ENCODE measurements around the gene PMS1. TPM values are rescaled to one million over a fixed set of nuclear protein-coding genes. Genes with fewer than 3 reads are reported as not detected.

The PMS1 gene
- total and polyA plus RNA-seq, 9 of the 15 experiments (the other 6 are each of a cell fraction or from before 2014, with no cell fraction given): 14.5 to 29.8 (median 24.7) TPM

DNA sequence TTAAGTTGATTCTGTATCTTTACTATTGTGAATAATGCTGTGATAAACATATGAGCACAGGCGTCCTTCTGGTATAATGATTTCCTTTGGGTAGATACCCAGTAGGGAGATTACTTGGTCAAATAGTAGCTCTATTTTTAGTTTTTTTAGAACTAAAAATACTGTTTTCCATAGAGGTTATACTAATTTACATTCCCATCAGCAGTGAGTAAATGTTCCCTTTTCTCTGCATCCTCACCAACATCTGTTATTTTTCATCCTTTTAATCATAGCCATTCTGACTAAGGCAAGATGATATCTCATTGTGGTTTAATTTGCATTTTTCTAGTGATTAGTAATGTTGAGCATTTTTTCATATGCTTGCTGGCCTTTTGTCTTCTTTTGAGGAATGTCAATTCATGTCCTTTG is 35.1 kb downstream of the PMS1 start:
- Histone ChIP-seq H3K27ac (ENCODE audit: extremely low read depth, low read depth, low read length) (no peak overlapping the region), H3K4me3 (no peak overlapping the region), H3K9me1 (ENCODE audit: control insufficient read depth, insufficient read depth, low read length) (no peaks in the 10 kb centered on the region), H3K4me1 (replicated peaks in 1 of 2; ENCODE audit: control insufficient read depth in 2 of 2, insufficient read depth in 2 of 2, low read length in 2 of 2) (no peaks in the 10 kb centered on the region), H2AFZ (ENCODE audit: low read depth, low read length) (no peak overlapping the region), H3K79me2 (ENCODE audit: control insufficient read depth, insufficient read depth, low read length) (no peaks in the 10 kb centered on the region), H4K20me1 (replicated peaks; ENCODE audit: control insufficient read depth, insufficient read depth, low read length) (no peaks in the 10 kb centered on the region), H3K27me3 (ENCODE audit: control insufficient read depth in 2 of 2, insufficient read depth in 2 of 2, low read length in 2 of 2) (no peaks in the 10 kb centered on the region), H3K9me3 (replicated peaks; ENCODE audit: control insufficient read depth, insufficient read depth, low read depth, low read length) (no peaks in the 10 kb centered on the region), H3K9ac (ENCODE audit: insufficient read depth in 1 of 2, low read depth in 2 of 2, low read length in 2 of 2) (no peak overlapping the region), H3K4me2 (ENCODE audit: insufficient read depth, low read length) (no peak overlapping the region), H3K36me3 (ENCODE audit: control insufficient read depth, insufficient read depth, low read length) (peaks cover 32% of the 10 kb centered on the region; the same call in 1 of the 3 replicates)
- ChIA-PET CTCF (ENCODE audit: low intra/inter-chr PET ratio) (no interaction called here), POLR2A (no interaction called here)
- FAIRE-seq (no peak), ATAC-seq (no peak), DNase-seq (ENCODE audit: extremely low read depth in 1 of 4, low spot score in 3 of 4) (no peak)
- intact Hi-C loops (cut with micrococcal nuclease) (no loop called here), in situ Hi-C loops (cut with MboI) (no loop called here)
- TF ChIP-seq ASH1L (IDR thresholded peaks at IDR 0.05; ENCODE audit: borderline replicate concordance, low read depth, partially characterized antibody): no peak
- TF ChIP-seq NFATC3 (IDR thresholded peaks at IDR 0.05): no peak
- TF ChIP-seq, protein P1, sequence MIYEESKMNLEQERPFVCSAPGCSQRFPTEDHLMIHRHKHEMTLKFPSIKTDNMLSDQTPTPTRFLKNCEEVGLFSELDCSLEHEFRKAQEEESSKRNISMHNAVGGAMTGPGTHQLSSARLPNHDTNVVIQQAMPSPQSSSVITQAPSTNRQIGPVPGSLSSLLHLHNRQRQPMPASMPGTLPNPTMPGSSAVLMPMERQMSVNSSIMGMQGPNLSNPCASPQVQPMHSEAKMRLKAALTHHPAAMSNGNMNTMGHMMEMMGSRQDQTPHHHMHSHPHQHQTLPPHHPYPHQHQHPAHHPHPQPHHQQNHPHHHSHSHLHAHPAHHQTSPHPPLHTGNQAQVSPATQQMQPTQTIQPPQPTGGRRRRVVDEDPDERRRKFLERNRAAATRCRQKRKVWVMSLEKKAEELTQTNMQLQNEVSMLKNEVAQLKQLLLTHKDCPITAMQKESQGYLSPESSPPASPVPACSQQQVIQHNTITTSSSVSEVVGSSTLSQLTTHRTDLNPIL (CRISPR knock-in tag; IDR thresholded peaks at IDR 0.05): no peak
- TF ChIP-seq MCM7 (IDR thresholded peaks at IDR 0.05): no peak
- TF ChIP-seq HDAC8 (tag; IDR thresholded peaks at IDR 0.05): no peak
- 78% methylated on average over 1 of the region's 1 CpG for WGBS (ENCODE audit: insufficient coverage, low coverage, missing lambda C conversion rate)
- no TSS peak for BruUV-seq (replicated peaks)
